ENCODE results near the gene XAF1.
"Not testable (repeated sequence)": the region's sequence is repeated elsewhere in the genome, so short reads cannot be mapped to it uniquely, and the experiment has no call there.

The XAF1 gene

GRCh38 chr17:6800422-6801027 is 44.7 kb downstream of the XAF1 start:
- DNase-seq (ENCODE audit: low spot score) = no peak

- DNase-seq (ENCODE audit: low spot score) = no peak
Observed at GRCh38 chr17:6811510-6811909, 55.7 kb downstream of the XAF1 start.

DNA sequence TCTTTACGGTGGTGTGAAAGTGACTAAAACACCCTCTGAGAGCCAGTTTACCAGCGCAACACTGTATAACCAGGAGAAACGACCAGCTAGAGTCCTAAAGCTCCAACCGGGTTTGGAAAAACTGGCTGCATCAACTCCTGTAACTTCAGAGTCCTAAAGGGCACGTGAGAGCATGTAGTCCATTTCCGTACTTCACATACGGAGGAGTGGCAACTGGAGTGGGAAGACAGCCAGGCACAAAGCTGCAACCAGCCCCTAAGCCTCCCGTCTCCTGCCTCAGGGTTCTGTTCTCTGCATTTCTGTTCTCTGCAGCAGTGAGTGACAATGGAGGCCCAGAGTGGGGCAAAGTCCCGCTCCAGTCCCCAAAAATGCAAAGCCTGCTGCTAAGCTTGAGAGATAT is 56.4 kb downstream of the XAF1 start:
- DNase-seq (ENCODE audit: low spot score) = no peak

- DNase-seq (ENCODE audit: low spot score) = no peak
Observed at GRCh38 chr17:6815775-6816174, 59.9 kb downstream of the XAF1 start.

- DNase-seq (ENCODE audit: low spot score) = not testable (repeated sequence)
Observed at GRCh38 chr17:6816368-6816767, 60.5 kb downstream of the XAF1 start.

- no peak for DNase-seq (ENCODE audit: low spot score)
Observed at GRCh38 chr17:6818938-6819337, 63.1 kb downstream of the XAF1 start.

DNA sequence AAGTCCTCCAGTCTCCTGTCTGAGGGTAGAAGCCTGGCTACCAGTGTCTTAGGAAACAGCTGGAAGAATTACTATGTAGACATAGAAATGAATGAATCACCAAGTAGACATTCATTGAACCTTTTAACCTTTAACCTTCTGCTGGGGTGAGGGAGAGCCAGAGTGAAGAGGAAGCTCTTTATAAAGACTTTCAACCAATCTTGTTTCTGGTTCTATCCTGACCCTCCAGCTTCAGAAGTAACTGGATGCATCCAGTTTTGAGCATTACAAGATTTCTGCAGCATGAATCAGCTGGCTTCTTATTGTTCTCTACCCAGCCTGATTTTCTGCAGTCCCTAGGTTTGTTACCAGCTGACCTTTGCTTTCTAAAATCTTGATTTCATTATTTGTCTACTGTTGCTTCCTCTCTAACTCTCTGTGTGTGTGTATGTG is 67.2 kb downstream of the XAF1 start:
- DNase-seq (ENCODE audit: low spot score) = no peak

Data from activated CD4-positive, alpha-beta T cell treated with anti-CD3 and anti-CD28 coated beads, Interleukin-2, Interleukin-4, amounts not matched to agents 100 ng/mL and 50 ng/mL, durations not matched to agents 16 hours and 8 hours (primary cell).